Measurements from ENCODE around the gene ITPRIP. TPM values are rescaled to one million over a fixed set of nuclear protein-coding genes. Genes with fewer than 3 reads are reported as not detected.

Gene ITPRIP
- total and polyA plus RNA-seq, 8 donors: 1.8 to 7.1 (median 2.6) TPM

GRCh38 chr10:104279550-104280259 lies 58.6 kb downstream of the ITPRIP start:
- no peak for DNase-seq
- 95 to 96% methylated on average over 3 of the region's 3 CpGs for WGBS, 2 donors
- FAIRE-seq: no peak

GRCh38 chr10:104277785-104278184 lies 60.5 kb downstream of the ITPRIP start:
- DNase-seq (peak in 3 of 6 donors; percentile 36 to 59 (median 55)), ATAC-seq (no peak), FAIRE-seq (no peak)
- H3K27ac ChIP-seq: no peak overlapping the region
- peaks cover 5 to 9% (median 9%) of the 10 kb centered on the region in 3 donors for H3K4me1 ChIP-seq
- 43 to 49% methylated on average over 2 of the region's 2 CpGs for WGBS, 2 donors
- intact Hi-C loops (cut with DNase I): no loop called here
- no peaks in the 10 kb centered on the region for H3K9me3 ChIP-seq
- H3K27me3 ChIP-seq: no peaks in the 10 kb centered on the region
- no peak overlapping the region for H3K4me3 ChIP-seq
- TF ChIP-seq CTCF (IDR thresholded peaks at IDR 0.05): no peak
- no peaks in the 10 kb centered on the region for H3K36me3 ChIP-seq

More at GRCh38 chr10:104279550-104280259, 58.6 kb downstream of the ITPRIP start:
- no peak overlapping the region for H3K4me3 ChIP-seq
- intact Hi-C loops (cut with DNase I): loop anchor here in 1 of 3 donors (5.0 kb wide), 1 partner anchor 68 kb away; no protein-coding TSS in a partner anchor
- H3K4me1 ChIP-seq: peaks cover 5 to 9% (median 5%) of the 10 kb centered on the region in 3 donors
- no peaks in the 10 kb centered on the region for H3K9me3 ChIP-seq
- no peak for TF ChIP-seq CTCF (IDR thresholded peaks at IDR 0.05)
- H3K36me3 ChIP-seq: no peaks in the 10 kb centered on the region
- H3K27ac ChIP-seq: no peak overlapping the region
- no peaks in the 10 kb centered on the region for H3K27me3 ChIP-seq
- no peak for ATAC-seq

- no peak for DNase-seq
- H3K27me3 ChIP-seq: no peaks in the 10 kb centered on the region
- no peak for TF ChIP-seq CTCF (IDR thresholded peaks at IDR 0.05)
- ATAC-seq: no peak
- 29 to 43% methylated on average over 1 of the region's 1 CpG for WGBS, 2 donors
- intact Hi-C loops (cut with DNase I): no loop called here
- H3K4me1 ChIP-seq: peaks cover 5 to 9% (median 9%) of the 10 kb centered on the region in 3 donors
- H3K27ac ChIP-seq: no peak overlapping the region
- peak overlapping the region in 3 of 4 donors; percentile 48 to 60 (median 60) for H3K4me3 ChIP-seq
- H3K36me3 ChIP-seq: no peaks in the 10 kb centered on the region
- FAIRE-seq: no peak
- no peaks in the 10 kb centered on the region for H3K9me3 ChIP-seq
Observed at GRCh38 chr10:104276192-104276591, 62.1 kb downstream of the ITPRIP start.

- Histone ChIP-seq H3K4me3 (peak overlapping the region; percentile 48 to 60 (median 54)), H3K36me3 (no peaks in the 10 kb centered on the region), H3K27ac (peak overlapping the region; percentile 0 to 38 (median 27)), H3K27me3 (no peaks in the 10 kb centered on the region), H3K4me1 (peaks cover 5 to 9% (median 9%) of the 10 kb centered on the region in 3 donors), H3K9me3 (no peaks in the 10 kb centered on the region)
- TF ChIP-seq CTCF (IDR thresholded peaks at IDR 0.05): peak; percentile 87 to 94 (median 90)
- intact Hi-C loops (cut with DNase I): no loop called here
- no peak for FAIRE-seq
- 6% methylated on average over 42 of the region's 42 CpGs for WGBS, 2 donors
- peak; percentile 90 to 97 (median 96) for ATAC-seq
- DNase-seq: peak; percentile 64 to 88 (median 74)
Observed at GRCh38 chr10:104274762-104275721, 63.2 kb downstream of the ITPRIP start.
